Neural progenitor cell (in vitro differentiated cells): Measurements from ENCODE around the gene CPNE4.

Experiments
- EZH2 ChIP-seq: fragments of 200-600 bp; sonication (generic); IDR thresholded peaks from 2 replicates; pipeline ENCODE4 v1.6.1; 2017; ENCODE audit warnings: antibody characterized with exemption, mild to moderate bottlenecking, moderate library complexity
- TF ChIP-seq, protein P1 (sequence below): fragments of 200-600 bp; sonication (generic); IDR thresholded peaks from 2 replicates; pipeline ENCODE4 v1.5.1; 2017; ENCODE audit warnings: antibody characterized with exemption, mild to moderate bottlenecking

DNA sequence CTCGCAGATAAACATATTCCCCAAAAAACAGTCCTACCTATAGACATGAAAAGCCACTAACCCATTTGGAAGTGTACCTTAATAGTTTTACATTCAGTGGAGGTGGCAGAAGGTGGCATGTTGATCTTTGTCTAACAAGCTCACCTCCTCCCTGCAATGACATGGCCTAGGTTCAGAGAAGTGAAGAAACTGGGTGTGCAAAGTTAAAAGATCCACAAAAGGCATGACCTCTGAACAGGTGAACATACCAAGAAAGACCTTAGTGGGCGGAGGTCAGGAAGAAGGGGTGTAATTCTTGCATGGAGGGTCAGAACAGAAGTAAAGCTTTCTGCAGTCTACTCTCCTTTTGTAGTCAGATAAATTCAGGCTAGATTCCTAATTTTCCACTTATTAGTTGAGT is 532.9 kb downstream of the CPNE4 start:
- TF ChIP-seq, protein P1, sequence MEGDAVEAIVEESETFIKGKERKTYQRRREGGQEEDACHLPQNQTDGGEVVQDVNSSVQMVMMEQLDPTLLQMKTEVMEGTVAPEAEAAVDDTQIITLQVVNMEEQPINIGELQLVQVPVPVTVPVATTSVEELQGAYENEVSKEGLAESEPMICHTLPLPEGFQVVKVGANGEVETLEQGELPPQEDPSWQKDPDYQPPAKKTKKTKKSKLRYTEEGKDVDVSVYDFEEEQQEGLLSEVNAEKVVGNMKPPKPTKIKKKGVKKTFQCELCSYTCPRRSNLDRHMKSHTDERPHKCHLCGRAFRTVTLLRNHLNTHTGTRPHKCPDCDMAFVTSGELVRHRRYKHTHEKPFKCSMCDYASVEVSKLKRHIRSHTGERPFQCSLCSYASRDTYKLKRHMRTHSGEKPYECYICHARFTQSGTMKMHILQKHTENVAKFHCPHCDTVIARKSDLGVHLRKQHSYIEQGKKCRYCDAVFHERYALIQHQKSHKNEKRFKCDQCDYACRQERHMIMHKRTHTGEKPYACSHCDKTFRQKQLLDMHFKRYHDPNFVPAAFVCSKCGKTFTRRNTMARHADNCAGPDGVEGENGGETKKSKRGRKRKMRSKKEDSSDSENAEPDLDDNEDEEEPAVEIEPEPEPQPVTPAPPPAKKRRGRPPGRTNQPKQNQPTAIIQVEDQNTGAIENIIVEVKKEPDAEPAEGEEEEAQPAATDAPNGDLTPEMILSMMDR, result no peak
- TF ChIP-seq EZH2, result no peak
